Midbrain (tissue), 1 donor: ENCODE results near the gene MFSD6.
A peak's percentile ranks its signal among the peaks of the same experiment; 100 is the strongest.

Experiments used
- DNase-seq: peaks from one replicate; lab custom pipeline; 2025; lab: John Stamatoyannopoulos, UW

The MFSD6 gene

DNA sequence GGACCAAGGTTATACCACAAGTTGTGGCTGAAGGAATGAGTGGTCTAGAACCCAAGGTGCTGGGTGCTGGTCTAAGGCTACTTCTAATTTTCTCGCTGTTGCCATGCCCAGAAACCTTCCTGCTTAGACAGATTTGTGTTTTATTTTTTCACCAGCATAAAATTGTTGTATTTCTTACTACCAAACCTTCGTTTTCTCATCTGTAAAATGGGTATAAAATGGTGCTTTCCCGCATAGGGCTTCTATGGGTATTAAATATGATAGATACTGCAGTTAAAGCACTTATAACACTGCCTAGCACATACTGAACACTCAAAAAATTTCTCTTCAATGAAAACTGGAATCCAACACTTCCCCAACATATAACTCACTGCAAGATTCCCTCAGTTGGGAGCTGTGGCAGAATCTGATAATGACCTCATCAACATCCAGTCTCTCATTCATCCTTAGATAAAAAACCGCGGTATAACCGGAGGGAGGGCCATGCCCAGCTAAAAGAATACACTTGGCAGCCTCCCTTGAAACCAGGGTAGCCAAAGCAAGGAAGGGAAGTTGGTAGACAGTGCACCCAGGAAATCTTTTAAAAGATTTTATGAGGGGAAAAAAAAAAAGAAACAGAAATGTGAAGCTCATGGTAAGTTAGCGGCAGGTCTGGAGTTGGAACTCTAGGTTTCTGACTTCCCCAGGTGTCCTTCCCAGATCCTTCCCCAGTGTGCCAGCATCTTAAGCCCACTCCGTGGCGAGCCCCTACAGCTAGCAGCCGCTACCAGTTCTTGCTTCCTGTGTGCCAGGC, 125.2 kb downstream of the MFSD6 start:
- no peak for DNase-seq

- no peak for DNase-seq
Observed at GRCh38 chr2:190533968-190534309, 125.8 kb downstream of the MFSD6 start.

GRCh38 chr2:190534310-190535120, 126.4 kb downstream of the MFSD6 start, which contains the start of gene NEMP2:
Gene NEMP2 (minus strand): TSS chr2:190534722. CDS start chr2:190534655, 67 bp downstream.
- peak; percentile 62 for DNase-seq

DNA sequence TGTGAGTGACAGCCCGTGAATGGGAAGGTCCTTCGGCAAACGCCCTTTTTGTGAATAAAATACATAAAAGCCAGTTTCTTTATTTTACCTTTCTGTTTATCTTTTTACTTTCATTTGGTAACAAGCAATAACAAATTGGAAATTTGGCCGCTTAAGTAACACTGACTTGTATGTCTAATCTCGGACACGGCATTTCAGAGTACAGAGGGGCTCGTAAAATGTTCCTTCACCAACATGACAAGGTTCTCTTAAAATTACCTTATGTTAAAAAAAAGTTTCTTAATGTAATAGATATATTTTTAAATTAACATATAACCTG, 126.9 kb downstream of the MFSD6 start:
- no peak for DNase-seq

GRCh38 chr2:190535586-190535985, 127.4 kb downstream of the MFSD6 start:
- DNase-seq: no peak

DNA sequence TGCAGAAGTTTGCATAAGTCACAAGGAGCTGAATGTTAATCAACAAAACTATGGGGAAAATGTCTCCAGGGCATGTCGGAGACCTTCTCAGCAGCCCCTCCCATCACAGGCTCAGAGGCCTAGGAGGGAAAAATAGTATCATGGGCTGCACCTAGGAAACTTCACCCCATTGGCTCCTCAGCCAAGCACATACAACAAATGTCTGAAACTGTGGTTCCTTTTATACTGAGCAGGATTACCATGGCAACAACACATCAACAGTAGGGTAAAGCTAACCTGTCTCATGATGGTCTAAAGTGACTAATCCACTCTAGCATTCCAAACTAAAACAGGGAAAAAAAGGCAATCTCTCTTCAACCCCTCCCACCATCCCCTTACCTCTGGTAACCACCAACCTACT, 129.6 kb downstream of the MFSD6 start:
- no peak for DNase-seq

- DNase-seq: no peak
Observed at GRCh38 chr2:190538201-190538600, 130.0 kb downstream of the MFSD6 start.

DNA sequence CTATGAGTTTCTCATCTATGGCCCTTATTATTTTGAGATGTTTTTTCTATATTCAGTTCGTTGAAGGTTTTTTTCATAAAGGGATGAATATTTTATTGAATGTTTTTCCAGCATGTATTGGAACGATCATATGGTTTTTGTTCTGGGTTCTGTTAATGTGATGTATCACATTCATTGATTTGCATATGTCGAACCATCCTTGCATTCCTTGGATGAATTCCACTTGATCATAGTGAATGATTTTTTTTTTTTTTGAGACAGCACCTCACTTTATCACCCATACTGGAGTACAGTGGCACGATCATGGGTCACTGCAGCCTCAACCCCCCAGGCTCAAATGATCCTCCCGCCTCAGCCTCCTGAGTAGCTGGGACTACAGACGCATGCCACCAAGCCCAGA, 131.9 kb downstream of the MFSD6 start:
- no peak for DNase-seq

GRCh38 chr2:190545093-190545492, 136.9 kb downstream of the MFSD6 start:
- no peak for DNase-seq

DNA sequence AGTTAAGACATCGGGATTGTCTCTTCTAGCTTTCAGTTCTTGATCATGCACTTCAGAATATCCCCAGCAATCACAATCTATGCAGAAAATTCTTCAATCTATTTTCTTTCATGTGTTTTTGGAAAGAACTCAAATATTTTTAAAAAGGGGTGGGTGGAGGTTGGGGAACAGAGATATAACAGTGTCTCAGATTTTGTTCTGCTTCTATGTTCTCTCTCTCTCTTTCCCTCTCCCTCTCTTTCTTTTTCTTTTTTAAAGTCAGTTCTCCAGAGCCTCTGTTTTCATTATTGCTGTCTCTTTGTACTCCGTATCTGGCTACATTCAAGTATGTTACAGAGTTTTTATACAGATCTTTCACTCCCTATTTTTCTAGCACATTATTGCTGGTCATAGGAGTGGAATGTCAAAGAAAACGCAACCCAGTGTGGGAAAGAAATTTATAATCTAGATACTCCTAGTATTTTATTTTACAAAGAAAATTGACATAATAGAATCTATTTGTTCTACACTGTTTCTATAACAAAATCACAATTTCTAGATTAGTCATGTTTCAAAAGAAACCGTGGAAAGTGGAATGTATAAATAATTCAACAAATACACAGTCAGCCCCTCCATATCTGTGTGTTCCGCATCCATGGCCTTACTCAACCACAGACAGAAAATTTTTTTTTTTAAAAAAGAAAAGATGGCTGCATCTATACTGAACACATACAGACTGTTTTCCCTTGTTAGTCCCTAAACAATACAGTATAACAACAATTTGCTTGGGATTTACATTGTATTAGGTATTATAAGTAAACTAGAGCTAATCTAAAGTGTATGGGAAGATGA, 137.6 kb downstream of the MFSD6 start:
- no peak for DNase-seq

DNA sequence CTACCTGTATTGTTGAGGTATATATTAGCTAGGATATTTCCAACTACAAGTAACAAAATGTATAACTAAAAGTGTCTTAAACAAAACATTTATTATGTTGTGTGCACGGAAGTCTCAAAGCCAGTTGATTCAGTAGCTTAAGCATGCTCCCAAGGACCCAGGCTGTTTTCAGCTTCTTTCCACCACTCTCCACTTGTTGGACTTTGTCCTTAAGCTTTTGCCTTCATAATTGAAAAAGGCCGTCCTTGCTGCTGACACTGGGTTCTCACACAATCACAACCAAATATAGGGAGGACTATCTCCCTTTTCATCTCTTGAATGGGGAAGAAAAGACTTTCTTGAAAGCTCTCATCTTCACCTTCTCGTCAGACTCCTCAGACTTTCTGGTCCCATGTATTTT, 138.6 kb downstream of the MFSD6 start:
- no peak for DNase-seq

DNA sequence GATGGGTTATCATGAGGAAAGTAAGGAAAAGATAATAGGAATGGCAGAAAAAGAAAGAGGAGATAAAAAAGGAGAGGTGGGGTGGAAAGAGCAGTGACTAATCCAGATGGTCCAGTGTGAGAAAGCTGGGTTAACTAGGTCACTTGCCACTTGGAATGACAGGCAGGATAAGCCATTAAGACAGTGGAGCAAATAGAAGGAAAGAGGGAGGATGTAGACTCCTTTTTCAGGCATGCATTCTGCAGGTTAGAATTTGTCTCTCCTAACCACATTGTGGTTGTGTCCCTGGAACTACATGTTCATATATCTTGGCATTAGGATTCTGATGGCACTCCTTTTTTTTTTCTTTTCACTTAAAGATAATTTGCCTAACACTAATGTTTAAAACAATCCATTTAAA, 139.7 kb downstream of the MFSD6 start:
- DNase-seq: no peak

GRCh38 chr2:190550137-190550536, 142.0 kb downstream of the MFSD6 start:
- DNase-seq: no peak
